ENCODE data around the gene IRS2.

DNA sequence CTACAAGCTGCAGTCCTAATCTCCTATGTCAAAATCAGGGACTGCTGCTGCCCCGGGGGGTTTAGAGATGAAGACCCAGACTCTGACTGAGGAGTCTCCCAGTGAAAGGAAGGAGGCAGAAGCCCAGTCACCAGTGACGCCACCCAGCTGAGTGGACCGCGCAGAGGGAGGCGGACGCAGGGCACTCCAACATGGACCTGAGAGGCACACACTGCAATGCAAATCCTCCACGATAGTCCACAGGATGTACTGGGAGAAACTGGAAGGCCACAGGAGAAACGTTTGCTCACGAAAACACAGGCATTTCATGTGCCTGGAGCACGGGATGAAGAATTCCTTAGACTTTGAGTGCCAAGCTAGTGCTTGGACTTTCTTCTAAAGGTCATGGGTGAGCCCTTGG lies 58.3 kb downstream of the IRS2 start:
- TF ChIP-seq, protein P1, sequence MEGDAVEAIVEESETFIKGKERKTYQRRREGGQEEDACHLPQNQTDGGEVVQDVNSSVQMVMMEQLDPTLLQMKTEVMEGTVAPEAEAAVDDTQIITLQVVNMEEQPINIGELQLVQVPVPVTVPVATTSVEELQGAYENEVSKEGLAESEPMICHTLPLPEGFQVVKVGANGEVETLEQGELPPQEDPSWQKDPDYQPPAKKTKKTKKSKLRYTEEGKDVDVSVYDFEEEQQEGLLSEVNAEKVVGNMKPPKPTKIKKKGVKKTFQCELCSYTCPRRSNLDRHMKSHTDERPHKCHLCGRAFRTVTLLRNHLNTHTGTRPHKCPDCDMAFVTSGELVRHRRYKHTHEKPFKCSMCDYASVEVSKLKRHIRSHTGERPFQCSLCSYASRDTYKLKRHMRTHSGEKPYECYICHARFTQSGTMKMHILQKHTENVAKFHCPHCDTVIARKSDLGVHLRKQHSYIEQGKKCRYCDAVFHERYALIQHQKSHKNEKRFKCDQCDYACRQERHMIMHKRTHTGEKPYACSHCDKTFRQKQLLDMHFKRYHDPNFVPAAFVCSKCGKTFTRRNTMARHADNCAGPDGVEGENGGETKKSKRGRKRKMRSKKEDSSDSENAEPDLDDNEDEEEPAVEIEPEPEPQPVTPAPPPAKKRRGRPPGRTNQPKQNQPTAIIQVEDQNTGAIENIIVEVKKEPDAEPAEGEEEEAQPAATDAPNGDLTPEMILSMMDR (conservative IDR thresholded peaks at IDR 0.05 in 1 of 2, IDR thresholded peaks at IDR 0.05 in 1 of 2; ENCODE audit: low read depth in 1 of 2, low read length in 2 of 2) = no peak
- TF ChIP-seq EZH2 (IDR thresholded peaks at IDR 0.05; ENCODE audit: low read length, missing control alignments) = no peak

All from fibroblast of lung (primary cell).